IMR-90 (cell line): ENCODE measurements around the gene LIX1. TPM values are rescaled to one million over a fixed set of nuclear protein-coding genes. Genes with fewer than 3 reads are reported as not detected.

ENCODE experiments used
- ATAC-seq: fragments of 200-7000 bp; cut with Tn5 transposase; 2 replicates; pipeline ENCODE4 v1.9.1; 2020; ENCODE audit warnings: low read depth, mild to moderate bottlenecking, moderate library complexity
- BruUV-seq: library from RNA; stranded (reverse); fragments of 400-500 nt; replicated peaks from 2 replicates; lab custom pipeline; 2021; lab: Mats Ljungman, UMichigan
- CTCF ChIA-PET: fragments of 300-600 bp; formaldehyde crosslinking; extraction: SDS; loops from one replicate; lab custom pipeline; 2021; ENCODE audit warnings: antibody characterized with exemption; lab: Yijun Ruan, JAX
- POLR2A ChIA-PET: fragments of 300-600 bp; sonication (Branson Sonifier 250); formaldehyde crosslinking; loops from one replicate; lab custom pipeline; 2022; ENCODE audit warnings: antibody characterized with exemption; ENCODE audit not compliant: unreplicated experiment; lab: Charles Lee
- DNase-seq: peaks from one replicate; pipeline ENCODE4 v3.0.0; 2013
- H2AFZ ChIP-seq: replicated peaks from 2 replicates; pipeline ENCODE3; 2013; ENCODE audit warnings: low read length, mild to moderate bottlenecking; ENCODE audit not compliant: poor library complexity
- H2AK5ac ChIP-seq: 2 replicates; pipeline ENCODE4 v1.6.1; 2013; ENCODE audit warnings: low read depth, low read length, inconsistent platforms
- H2AK9ac ChIP-seq: replicated peaks from 2 replicates; pipeline ENCODE3; 2013; ENCODE audit warnings: mild to moderate bottlenecking, low read depth, low read length, moderate library complexity; ENCODE audit not compliant: poor library complexity
- H2BK120ac ChIP-seq: 2 replicates; pipeline ENCODE4 v1.6.1; 2013; ENCODE audit warnings: low read depth, low read length, inconsistent platforms
- H2BK15ac ChIP-seq: 3 replicates; pipeline ENCODE4 v1.6.1; 2013; ENCODE audit warnings: low read depth, low read length, inconsistent platforms
- H2BK20ac ChIP-seq: 2 replicates; pipeline ENCODE4 v1.6.1; 2013; ENCODE audit warnings: low read depth, mild to moderate bottlenecking, inconsistent platforms, low read length, moderate library complexity
- H2BK5ac ChIP-seq: 2 replicates; pipeline ENCODE4 v1.6.1; 2013; ENCODE audit warnings: mild to moderate bottlenecking, low read depth, low read length, inconsistent platforms; ENCODE audit not compliant: poor library complexity, severe bottlenecking
- H3K14ac ChIP-seq: replicated peaks from 2 replicates; pipeline ENCODE4 v1.6.1; 2013; ENCODE audit warnings: low read depth, low read length, inconsistent platforms
- H3K18ac ChIP-seq: 2 replicates; pipeline ENCODE4 v1.6.1; 2013; ENCODE audit warnings: low read depth, low read length, control low read depth
- H3K23ac ChIP-seq: 2 replicates; pipeline ENCODE4 v1.6.1; 2013; ENCODE audit warnings: low read depth, low read length, inconsistent platforms
- H3K27ac ChIP-seq: 2 replicates; pipeline ENCODE4 v1.5.1; 2013; ENCODE audit warnings: mild to moderate bottlenecking, control low read depth, low read length; ENCODE audit not compliant: insufficient read depth
- H3K27me3 ChIP-seq: 2 replicates; pipeline ENCODE4 v1.6.1; 2013; ENCODE audit warnings: low read length; ENCODE audit not compliant: control insufficient read depth, insufficient read depth
- H3K36me3 ChIP-seq: 2 replicates; pipeline ENCODE4 v1.6.1; 2013; ENCODE audit warnings: low read length, mixed read lengths; ENCODE audit not compliant: control insufficient read depth, insufficient read depth
- H3K4ac ChIP-seq: 2 replicates; pipeline ENCODE4 v1.6.1; 2013; ENCODE audit warnings: low read depth, low read length, inconsistent platforms
- H3K4me1 ChIP-seq: 2 replicates; pipeline ENCODE4 v1.6.1; 2013; ENCODE audit warnings: low read length, mixed read lengths; ENCODE audit not compliant: control insufficient read depth, insufficient read depth
- H3K4me2 ChIP-seq: 2 replicates; pipeline ENCODE4 v1.6.1; 2013; ENCODE audit warnings: low read depth, mild to moderate bottlenecking, control low read depth, low read length, moderate library complexity
- H3K4me3 ChIP-seq: 2 replicates; pipeline ENCODE4 v1.5.1; 2013; ENCODE audit warnings: low read depth, mild to moderate bottlenecking, control low read depth, low read length, moderate library complexity; ENCODE audit not compliant: insufficient read depth
- H3K56ac ChIP-seq: 2 replicates; pipeline ENCODE4 v1.6.1; 2013; ENCODE audit warnings: low read length, inconsistent platforms; ENCODE audit not compliant: insufficient read depth; ENCODE audit errors: extremely low read depth
- H3K79me1 ChIP-seq, 2 experiments: 2 replicates each; pipeline ENCODE4 v1.6.1; 2013; ENCODE audit warnings: low read length in 2 of 2, inconsistent platforms in 1 of 2, low read depth in 1 of 2
- H3K9ac ChIP-seq: 2 replicates; pipeline ENCODE4 v1.6.1; 2013; ENCODE audit warnings: low read depth, low read length, control low read depth
- H3K9me1 ChIP-seq: 2 replicates; pipeline ENCODE4 v1.6.1; 2013; ENCODE audit warnings: low read length, inconsistent platforms; ENCODE audit not compliant: insufficient read depth
- H3K9me3 ChIP-seq: 2 replicates; pipeline ENCODE4 v1.6.1; 2013; ENCODE audit warnings: low read length; ENCODE audit not compliant: control insufficient read depth, insufficient read depth
- H4K20me1 ChIP-seq: 2 replicates; pipeline ENCODE4 v1.6.1; 2013; ENCODE audit warnings: low read length, inconsistent platforms; ENCODE audit not compliant: insufficient read depth
- H4K5ac ChIP-seq: 2 replicates; pipeline ENCODE4 v1.6.1; 2013; ENCODE audit warnings: mild to moderate bottlenecking, low read depth, low read length, control low read depth
- H4K8ac ChIP-seq, 2 experiments: 2 replicates each; pipeline ENCODE4 v1.6.1; 2013; ENCODE audit warnings: low read depth in 2 of 2, low read length in 2 of 2, control low read depth in 1 of 2, inconsistent platforms in 1 of 2
- H4K91ac ChIP-seq: 2 replicates; pipeline ENCODE4 v1.6.1; 2013; ENCODE audit warnings: low read depth, low read length, inconsistent platforms; ENCODE audit not compliant: insufficient read depth
- BHLHE40 ChIP-seq: fragments of 150-350 bp; IDR thresholded peaks from 2 replicates; pipeline ENCODE4 v1.6.1; 2016; ENCODE audit warnings: mild to moderate bottlenecking, low read depth, low read length
- CEBPB ChIP-seq: IDR thresholded peaks from 2 replicates; pipeline ENCODE4 v1.6.1; 2012; ENCODE audit warnings: low read depth, low read length, improper control_type of control experiment
- CHD1 ChIP-seq: IDR thresholded peaks from 2 replicates; pipeline ENCODE4 v1.6.1; 2012; ENCODE audit warnings: low read depth, low read length, improper control_type of control experiment
- ELK1 ChIP-seq: fragments of 150-350 bp; IDR thresholded peaks from 2 replicates; pipeline ENCODE4 v1.6.1; 2016; ENCODE audit warnings: low read depth, mild to moderate bottlenecking, low read length, moderate library complexity, borderline replicate concordance
- FOS ChIP-seq: fragments of 150-350 bp; IDR thresholded peaks from 2 replicates; pipeline ENCODE4 v1.6.1; 2016; ENCODE audit warnings: low read depth, low read length
- MAFK ChIP-seq: IDR thresholded peaks from 2 replicates; pipeline ENCODE4 v1.6.1; 2012; ENCODE audit warnings: low read depth, low read length, improper control_type of control experiment
- MAZ ChIP-seq: IDR thresholded peaks from 2 replicates; pipeline ENCODE4 v1.6.1; 2012; ENCODE audit warnings: low read depth, mild to moderate bottlenecking, low read length, improper control_type of control experiment, moderate library complexity, borderline replicate concordance
- MXI1 ChIP-seq: IDR thresholded peaks from 2 replicates; pipeline ENCODE4 v1.6.1; 2012; ENCODE audit warnings: low read depth, mild to moderate bottlenecking, low read length, moderate library complexity, borderline replicate concordance
- NFE2L2 ChIP-seq: fragments of 150-350 bp; IDR thresholded peaks from 2 replicates; pipeline ENCODE4 v1.6.1; 2016; ENCODE audit warnings: low read depth, mild to moderate bottlenecking, low read length
- POLR2A ChIP-seq: IDR thresholded peaks from 2 replicates; pipeline ENCODE4 v1.6.1; 2012; ENCODE audit warnings: mild to moderate bottlenecking, low read depth, low read length
- RAD21 ChIP-seq: IDR thresholded peaks from 2 replicates; pipeline ENCODE4 v1.6.1; 2012; ENCODE audit warnings: low read length, improper control_type of control experiment
- RCOR1 ChIP-seq: IDR thresholded peaks from 2 replicates; pipeline ENCODE4 v1.6.1; 2012; ENCODE audit warnings: mild to moderate bottlenecking, low read length, improper control_type of control experiment; ENCODE audit not compliant: insufficient replicate concordance
- RFX5 ChIP-seq: IDR thresholded peaks from 2 replicates; pipeline ENCODE4 v1.8.0; 2012; ENCODE audit warnings: low read depth, mild to moderate bottlenecking, low read length, moderate library complexity
- SMC3 ChIP-seq: fragments of 150-350 bp; IDR thresholded peaks from 2 replicates; pipeline ENCODE4 v1.6.1; 2016; ENCODE audit warnings: low read depth, mild to moderate bottlenecking, antibody characterized with exemption, low read length, moderate library complexity
- dilution Hi-C: fragments of 300-500 bp; cut with HindIII; formaldehyde crosslinking; loops from one replicate; pipeline ENCODE4 v1.14.3; 2018; ENCODE audit warnings: low sequenced_read_pairs; ENCODE audit not compliant: unreplicated experiment
- in situ Hi-C: fragments of 300-500 bp; cut with MboI; formaldehyde crosslinking; loops from 3 replicates; pipeline ENCODE4 v1.14.3; 2019; ENCODE audit warnings: low sequenced_read_pairs, inconsistent platforms, mixed read lengths
- intact Hi-C: fragments of 100-400 bp; cut with micrococcal nuclease; formaldehyde crosslinking; loops from 2 replicates; pipeline ENCODE4 v1.10.0; 2022
- polyA plus RNA-seq, 3 experiments: library from polyadenylated mRNA; depleted of rRNA; stranded (reverse); fragments of >200 nt; gene quantifications; 2 replicates each; pipeline ENCODE4 v1.2.3, GENCODE V29; 2012; ENCODE audit warnings: low replicate concordance in 1 of 3
- total RNA-seq: library from RNA; depleted of rRNA; stranded (reverse); fragments of >200 nt; gene quantifications from 2 replicates; pipeline ENCODE4 v1.2.3, GENCODE V29; 2012
- TF ChIP-seq, protein P1 (sequence below): fragments of 150-350 bp; IDR thresholded peaks from 2 replicates; pipeline ENCODE4 v1.6.1; 2017; ENCODE audit warnings: mild to moderate bottlenecking, antibody characterized with exemption, low read length, low read depth
- TF ChIP-seq, protein P2 (sequence below): conservative IDR thresholded peaks from 2 replicates; pipeline ENCODE4 v1.5.1; 2012; ENCODE audit warnings: mild to moderate bottlenecking, low read depth, low read length, improper control_type of control experiment

The LIX1 gene
- total and polyA plus RNA-seq, 2 of the 4 experiments (the other 2 are of a cell fraction) = not detected

DNA sequence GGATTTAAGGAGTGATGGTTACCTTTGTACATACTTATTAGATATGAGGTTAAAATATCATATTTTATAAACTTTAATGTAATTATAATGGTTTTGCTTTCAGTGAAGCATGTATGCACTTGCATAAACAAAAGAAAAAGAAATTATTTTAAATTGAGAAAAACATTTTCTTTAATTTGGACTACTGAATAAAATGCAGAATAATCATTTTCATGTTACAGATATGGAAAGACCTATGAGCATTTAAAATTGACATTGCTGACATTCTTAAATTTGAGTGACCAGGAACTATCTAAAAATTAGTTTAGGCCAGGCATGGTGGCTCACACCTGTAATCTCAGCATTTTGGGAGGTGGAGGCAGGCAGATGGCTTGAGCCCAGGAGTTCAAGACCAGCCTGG lies 49.2 kb downstream of the LIX1 start:
- no peaks in the 10 kb centered on the region; the same call in 1 of the 2 replicates for H3K4me1 ChIP-seq
- H3K14ac ChIP-seq = no peak overlapping the region
- no peaks in the 10 kb centered on the region for H3K9me1 ChIP-seq
- ChIA-PET POLR2A (no interaction called here), CTCF (no interaction called here)
- dilution Hi-C loops (no loop called here), in situ Hi-C loops (no loop called here), intact Hi-C loops (no loop called here)
- H3K18ac ChIP-seq = no peak overlapping the region
- H3K9ac ChIP-seq = no peak overlapping the region
- H4K8ac ChIP-seq = no peak overlapping the region
- H3K27ac ChIP-seq = no peak overlapping the region
- H2AK9ac ChIP-seq = no peak overlapping the region
- H4K20me1 ChIP-seq = no peaks in the 10 kb centered on the region
- no peak overlapping the region for H3K4ac ChIP-seq
- no peak overlapping the region for H3K23ac ChIP-seq
- H3K56ac ChIP-seq = no peak overlapping the region
- no peak overlapping the region for H2BK20ac ChIP-seq
- no peak overlapping the region for H2BK120ac ChIP-seq
- no peaks in the 10 kb centered on the region for H3K36me3 ChIP-seq
- H3K27me3 ChIP-seq = peaks cover 30% of the 10 kb centered on the region
- H3K79me1 ChIP-seq = no peaks in the 10 kb centered on the region
- H3K9me3 ChIP-seq = no peaks in the 10 kb centered on the region
- ATAC-seq (no peak), DNase-seq (no peak)
- H4K5ac ChIP-seq = no peak overlapping the region
- no peak overlapping the region for H2BK5ac ChIP-seq
- H4K91ac ChIP-seq = no peak overlapping the region
- no peak overlapping the region for H2BK15ac ChIP-seq
- BruUV-seq = no TSS peak
- no peak overlapping the region for H3K4me3 ChIP-seq
- no peak overlapping the region for H3K4me2 ChIP-seq
- TF ChIP-seq BHLHE40 (no peak), MXI1 (no peak), MAFK (no peak), CHD1 (no peak), RFX5 (no peak), RCOR1 (no peak), NFE2L2 (no peak), ELK1 (no peak), SMC3 (no peak), MAZ (no peak), FOS (no peak), RAD21 (no peak), POLR2A (no peak), CEBPB (no peak)
- TF ChIP-seq, protein P1, sequence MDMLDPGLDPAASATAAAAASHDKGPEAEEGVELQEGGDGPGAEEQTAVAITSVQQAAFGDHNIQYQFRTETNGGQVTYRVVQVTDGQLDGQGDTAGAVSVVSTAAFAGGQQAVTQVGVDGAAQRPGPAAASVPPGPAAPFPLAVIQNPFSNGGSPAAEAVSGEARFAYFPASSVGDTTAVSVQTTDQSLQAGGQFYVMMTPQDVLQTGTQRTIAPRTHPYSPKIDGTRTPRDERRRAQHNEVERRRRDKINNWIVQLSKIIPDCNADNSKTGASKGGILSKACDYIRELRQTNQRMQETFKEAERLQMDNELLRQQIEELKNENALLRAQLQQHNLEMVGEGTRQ = no peak
- TF ChIP-seq, protein P2, sequence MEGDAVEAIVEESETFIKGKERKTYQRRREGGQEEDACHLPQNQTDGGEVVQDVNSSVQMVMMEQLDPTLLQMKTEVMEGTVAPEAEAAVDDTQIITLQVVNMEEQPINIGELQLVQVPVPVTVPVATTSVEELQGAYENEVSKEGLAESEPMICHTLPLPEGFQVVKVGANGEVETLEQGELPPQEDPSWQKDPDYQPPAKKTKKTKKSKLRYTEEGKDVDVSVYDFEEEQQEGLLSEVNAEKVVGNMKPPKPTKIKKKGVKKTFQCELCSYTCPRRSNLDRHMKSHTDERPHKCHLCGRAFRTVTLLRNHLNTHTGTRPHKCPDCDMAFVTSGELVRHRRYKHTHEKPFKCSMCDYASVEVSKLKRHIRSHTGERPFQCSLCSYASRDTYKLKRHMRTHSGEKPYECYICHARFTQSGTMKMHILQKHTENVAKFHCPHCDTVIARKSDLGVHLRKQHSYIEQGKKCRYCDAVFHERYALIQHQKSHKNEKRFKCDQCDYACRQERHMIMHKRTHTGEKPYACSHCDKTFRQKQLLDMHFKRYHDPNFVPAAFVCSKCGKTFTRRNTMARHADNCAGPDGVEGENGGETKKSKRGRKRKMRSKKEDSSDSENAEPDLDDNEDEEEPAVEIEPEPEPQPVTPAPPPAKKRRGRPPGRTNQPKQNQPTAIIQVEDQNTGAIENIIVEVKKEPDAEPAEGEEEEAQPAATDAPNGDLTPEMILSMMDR = no peak
- H2AFZ ChIP-seq = no peak overlapping the region
- no peak overlapping the region for H2AK5ac ChIP-seq
